Liver (tissue), 9 donors: ENCODE data around the gene PLXNB2. TPM values are rescaled to one million over a fixed set of nuclear protein-coding genes. Genes with fewer than 3 reads are reported as not detected.

Source experiments
- DNase-seq: peaks from one replicate; pipeline ENCODE4 v3.0.0-alpha.2; 2017; ENCODE audit warnings: low spot score
- H3K27ac ChIP-seq, 2 donors: one replicate each; pipeline ENCODE4 v1.7.0; 2013; ENCODE audit warnings: inconsistent platforms in 2 of 2, low read length in 2 of 2, control low read depth in 1 of 2, low read depth in 1 of 2, mild to moderate bottlenecking in 1 of 2
- H3K27me3 ChIP-seq, 4 donors: one replicate each; pipeline versions ENCODE4 v1.6.1 to v1.7.0; 2013; ENCODE audit warnings: low read length in 3 of 4, inconsistent platforms in 1 of 4, mild to moderate bottlenecking in 1 of 4, moderate library complexity in 1 of 4; ENCODE audit not compliant: control insufficient read depth in 4 of 4, insufficient read depth in 4 of 4
- H3K36me3 ChIP-seq, 4 donors: one replicate each; pipeline versions ENCODE4 v1.6.1 to v1.7.0; 2013; ENCODE audit warnings: low read length in 3 of 4, mild to moderate bottlenecking in 3 of 4, low read depth in 1 of 4, moderate library complexity in 1 of 4; ENCODE audit not compliant: control insufficient read depth in 4 of 4, insufficient read depth in 3 of 4
- H3K4me1 ChIP-seq, 4 donors: one replicate each; pipeline versions ENCODE4 v1.6.1 to v1.7.0; 2013; ENCODE audit warnings: low read length in 3 of 4, mild to moderate bottlenecking in 3 of 4, moderate library complexity in 1 of 4; ENCODE audit not compliant: control insufficient read depth in 4 of 4, insufficient read depth in 4 of 4
- H3K4me3 ChIP-seq, 3 donors: one replicate each; pipeline versions ENCODE4 v1.6.1 to v1.7.0; 2013; ENCODE audit warnings: low read length in 3 of 3, control low read depth in 1 of 3, low read depth in 1 of 3, mild to moderate bottlenecking in 1 of 3
- H3K9ac ChIP-seq, 2 donors: one replicate each; pipeline ENCODE4 v1.7.0; 2013; ENCODE audit warnings: low read length in 2 of 2, mild to moderate bottlenecking in 2 of 2, moderate library complexity in 2 of 2, control low read depth in 1 of 2, low read depth in 1 of 2
- H3K9me3 ChIP-seq, 4 donors: one replicate each; pipeline versions ENCODE4 v1.6.1 to v1.7.0; 2013; ENCODE audit warnings: low read length in 3 of 4; ENCODE audit not compliant: control insufficient read depth in 4 of 4
- ATF3 ChIP-seq: IDR thresholded peaks from 2 replicates; pipeline ENCODE4 v1.6.1; 2016; ENCODE audit warnings: antibody characterized with exemption
- EGR1 ChIP-seq, 2 donors: IDR thresholded peaks; 2 replicates each; pipeline ENCODE4 v1.6.1; 2016 to 2018; ENCODE audit warnings: antibody characterized with exemption in 2 of 2, low read depth in 2 of 2
- FOXA1 ChIP-seq: IDR thresholded peaks from 2 replicates; pipeline ENCODE4 v1.6.1; 2016; ENCODE audit warnings: antibody characterized with exemption
- FOXA2 ChIP-seq: IDR thresholded peaks from 2 replicates; pipeline ENCODE4 v1.6.1; 2016; ENCODE audit warnings: antibody characterized with exemption
- GABPA ChIP-seq, 2 donors: IDR thresholded peaks in 1 of 2; conservative IDR thresholded peaks in 1 of 2; 2 replicates each; pipeline ENCODE4 v1.6.1; 2016; ENCODE audit warnings: antibody characterized with exemption in 2 of 2, mild to moderate bottlenecking in 1 of 2, moderate library complexity in 1 of 2
- HNF4A ChIP-seq, 2 donors: conservative IDR thresholded peaks; 2 replicates each; pipeline ENCODE4 v1.6.1; 2016; ENCODE audit warnings: antibody characterized with exemption in 2 of 2, mild to moderate bottlenecking in 2 of 2
- HNF4G ChIP-seq: IDR thresholded peaks from 2 replicates; pipeline ENCODE4 v1.6.1; 2016; ENCODE audit warnings: antibody characterized with exemption
- NR2F2 ChIP-seq: IDR thresholded peaks from 2 replicates; pipeline ENCODE4 v1.6.1; 2016; ENCODE audit warnings: antibody characterized with exemption
- SP1 ChIP-seq: IDR thresholded peaks from 2 replicates; pipeline ENCODE4 v1.6.1; 2018; ENCODE audit warnings: antibody characterized with exemption, mild to moderate bottlenecking
- TAF1 ChIP-seq: conservative IDR thresholded peaks from 2 replicates; pipeline ENCODE4 v1.6.1; 2016; ENCODE audit warnings: antibody characterized with exemption, mild to moderate bottlenecking
- YY1 ChIP-seq: IDR thresholded peaks from 2 replicates; pipeline ENCODE4 v1.6.1; 2016; ENCODE audit warnings: antibody characterized with exemption, mild to moderate bottlenecking
- ZBTB33 ChIP-seq: IDR thresholded peaks from 2 replicates; pipeline ENCODE4 v1.6.1; 2016; ENCODE audit warnings: antibody characterized with exemption
- WGBS: extraction: QIAGEN DNeasy Blood & Tissue Kit; methylation state at CpG from one replicate; pipeline ENCODE4 v1.1.7; 2013; 5-methylcytosine and 5-hydroxymethylcytosine counted together
- polyA plus RNA-seq, 2 donors: library from polyadenylated mRNA; stranded (reverse) in 1 of 2; unstranded in 1 of 2; fragments of 200-250 nt in 1 of 2; fragments of >200 nt in 1 of 2; fragmentation: Nextera tagmentation in 1 of 2; extraction: Ambion mirVana in 1 of 2; gene quantifications; one replicate each; pipeline versions ENCODE4 v1.2.1 to v1.2.3, GENCODE V29; 2013 to 2015
- total RNA-seq, 2 donors: library from RNA; depleted of rRNA; stranded (reverse); fragments of >200 nt; gene quantifications; one replicate each; pipeline ENCODE4 v1.2.3, GENCODE V29; 2014
- TF ChIP-seq, protein P1 (sequence below): IDR thresholded peaks from 2 replicates; pipeline ENCODE4 v1.6.1; 2016; ENCODE audit warnings: antibody characterized with exemption, mild to moderate bottlenecking
- TF ChIP-seq, protein P2 (sequence below): IDR thresholded peaks from 2 replicates; pipeline ENCODE4 v1.6.1; 2016; ENCODE audit warnings: antibody characterized with exemption
- donor health status: healthy.
- donor health status: healthy.
- donor health status: healthy.
- donor health status: healthy.
- donor health status: healthy.

PLXNB2 gene
- total and polyA plus RNA-seq, 4 donors, result 28.8 to 95.7 (median 73.9) TPM

DNA sequence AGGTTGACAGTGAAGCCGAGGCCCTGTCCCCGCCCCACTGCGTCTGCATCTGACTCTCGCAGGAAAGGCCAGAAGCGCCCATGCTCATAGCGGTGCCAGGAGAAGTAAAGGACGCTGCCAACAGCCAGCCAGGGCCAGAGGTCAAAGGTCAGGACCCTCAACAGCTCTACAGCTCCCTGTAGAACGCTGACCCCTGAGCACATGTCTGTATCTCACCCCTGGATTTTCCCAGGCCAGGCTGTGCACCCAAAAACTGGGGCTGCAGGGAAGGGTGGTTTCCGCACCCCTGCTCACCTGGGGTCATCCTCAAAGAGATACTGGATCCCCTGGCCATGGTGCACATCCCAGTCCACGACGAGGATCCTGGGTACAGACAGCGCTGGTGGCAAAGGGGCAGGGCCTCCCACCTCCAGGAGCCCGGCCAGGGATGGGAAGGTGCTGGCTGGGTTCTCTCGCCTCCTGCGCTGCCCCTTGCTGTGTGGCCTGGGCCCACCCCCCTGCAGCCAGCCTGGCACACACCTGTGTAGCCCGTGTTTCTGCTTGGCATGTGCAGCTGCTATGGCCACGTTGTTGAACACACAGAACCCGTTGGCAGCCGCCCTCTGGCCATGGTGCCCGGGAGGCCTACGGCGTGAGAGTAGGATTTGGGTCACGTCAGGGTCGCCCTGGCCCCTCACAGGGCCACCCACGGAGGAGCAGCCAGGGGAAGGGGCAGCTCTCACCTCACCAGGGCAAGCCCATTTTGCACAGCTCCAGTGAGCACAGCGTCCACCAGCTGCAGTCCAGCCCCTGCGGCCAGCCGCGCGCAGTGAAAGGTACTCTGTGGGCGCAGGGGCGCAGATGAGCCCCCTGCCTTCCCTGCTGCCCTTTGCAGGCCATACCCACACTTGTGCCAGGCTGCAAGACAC is 57.9 kb downstream of the PLXNB2 start:
- no peak overlapping the region for H3K27ac ChIP-seq
- H3K4me1 ChIP-seq, result peaks cover 10 to 53% (median 35%) of the 10 kb centered on the region in 4 donors
- no peak overlapping the region for H3K4me3 ChIP-seq
- H3K9ac ChIP-seq, result no peak overlapping the region
- peaks cover 0 to 4% (median 2%) of the 10 kb centered on the region in 4 donors for H3K36me3 ChIP-seq
- no peak for DNase-seq
- 86% methylated on average over 32 of the region's 32 CpGs for WGBS
- H3K27me3 ChIP-seq, result no peaks in the 10 kb centered on the region
- no peaks in the 10 kb centered on the region for H3K9me3 ChIP-seq
- TF ChIP-seq, protein P1, sequence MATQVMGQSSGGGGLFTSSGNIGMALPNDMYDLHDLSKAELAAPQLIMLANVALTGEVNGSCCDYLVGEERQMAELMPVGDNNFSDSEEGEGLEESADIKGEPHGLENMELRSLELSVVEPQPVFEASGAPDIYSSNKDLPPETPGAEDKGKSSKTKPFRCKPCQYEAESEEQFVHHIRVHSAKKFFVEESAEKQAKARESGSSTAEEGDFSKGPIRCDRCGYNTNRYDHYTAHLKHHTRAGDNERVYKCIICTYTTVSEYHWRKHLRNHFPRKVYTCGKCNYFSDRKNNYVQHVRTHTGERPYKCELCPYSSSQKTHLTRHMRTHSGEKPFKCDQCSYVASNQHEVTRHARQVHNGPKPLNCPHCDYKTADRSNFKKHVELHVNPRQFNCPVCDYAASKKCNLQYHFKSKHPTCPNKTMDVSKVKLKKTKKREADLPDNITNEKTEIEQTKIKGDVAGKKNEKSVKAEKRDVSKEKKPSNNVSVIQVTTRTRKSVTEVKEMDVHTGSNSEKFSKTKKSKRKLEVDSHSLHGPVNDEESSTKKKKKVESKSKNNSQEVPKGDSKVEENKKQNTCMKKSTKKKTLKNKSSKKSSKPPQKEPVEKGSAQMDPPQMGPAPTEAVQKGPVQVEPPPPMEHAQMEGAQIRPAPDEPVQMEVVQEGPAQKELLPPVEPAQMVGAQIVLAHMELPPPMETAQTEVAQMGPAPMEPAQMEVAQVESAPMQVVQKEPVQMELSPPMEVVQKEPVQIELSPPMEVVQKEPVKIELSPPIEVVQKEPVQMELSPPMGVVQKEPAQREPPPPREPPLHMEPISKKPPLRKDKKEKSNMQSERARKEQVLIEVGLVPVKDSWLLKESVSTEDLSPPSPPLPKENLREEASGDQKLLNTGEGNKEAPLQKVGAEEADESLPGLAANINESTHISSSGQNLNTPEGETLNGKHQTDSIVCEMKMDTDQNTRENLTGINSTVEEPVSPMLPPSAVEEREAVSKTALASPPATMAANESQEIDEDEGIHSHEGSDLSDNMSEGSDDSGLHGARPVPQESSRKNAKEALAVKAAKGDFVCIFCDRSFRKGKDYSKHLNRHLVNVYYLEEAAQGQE, result no peak
- TF ChIP-seq ATF3 (no peak), ZBTB33 (no peak), TAF1 (no peak), YY1 (no peak), HNF4G (no peak), HNF4A (conservative IDR thresholded peaks at IDR 0.05) (no peak), FOXA1 (no peak), NR2F2 (no peak), SP1 (no peak)

DNA sequence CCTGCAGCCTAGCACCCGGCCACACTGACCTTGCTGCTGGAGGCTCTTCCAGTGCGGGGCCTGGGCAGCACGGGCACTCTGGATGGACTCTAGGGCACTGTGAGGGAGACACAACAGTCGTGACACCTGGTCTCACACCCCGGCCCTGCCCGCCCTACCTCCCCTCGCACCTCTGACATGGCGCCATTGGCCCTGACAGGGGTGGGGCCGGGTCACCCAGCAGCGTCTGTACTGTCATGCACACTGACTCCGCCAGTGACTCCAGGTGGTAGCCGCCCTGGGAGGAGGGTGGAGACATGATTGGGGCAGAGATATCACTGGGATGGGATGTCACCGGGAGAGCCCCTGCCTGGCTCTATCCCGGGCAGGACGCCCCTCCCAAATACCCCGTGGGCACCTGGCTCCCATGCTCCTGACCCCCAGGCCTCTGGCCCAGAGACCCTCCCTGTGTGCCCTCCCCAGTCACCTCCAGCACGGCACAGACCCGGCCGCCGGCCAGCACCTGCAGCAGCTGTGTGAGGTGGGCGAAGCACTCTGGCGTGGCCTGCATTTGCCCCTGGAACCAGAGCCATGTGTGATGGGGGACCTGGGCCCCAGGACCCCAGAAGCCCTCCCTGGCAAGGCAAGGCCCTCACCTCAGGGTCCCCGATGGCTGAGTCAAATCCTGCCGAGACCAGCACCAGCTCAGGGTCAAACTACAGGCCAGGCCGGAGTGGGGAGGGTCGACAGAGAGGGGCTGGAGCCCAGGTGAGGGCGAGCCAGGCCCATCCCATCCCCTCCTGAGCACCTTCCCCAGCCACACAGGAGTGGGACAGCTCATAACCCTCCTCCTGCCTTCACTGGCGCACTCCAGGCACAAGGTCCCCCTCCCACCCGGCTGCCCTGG is 59.0 kb downstream of the PLXNB2 start:
- peaks cover 0 to 4% (median 2%) of the 10 kb centered on the region in 4 donors for H3K36me3 ChIP-seq
- H3K27me3 ChIP-seq, result no peaks in the 10 kb centered on the region
- no peak overlapping the region for H3K4me3 ChIP-seq
- H3K9me3 ChIP-seq, result no peaks in the 10 kb centered on the region
- no peak overlapping the region for H3K9ac ChIP-seq
- 90% methylated on average over 29 of the region's 29 CpGs for WGBS
- H3K27ac ChIP-seq, result no peak overlapping the region
- TF ChIP-seq, protein P1, result no peak
- TF ChIP-seq EGR1 (IDR thresholded peaks at IDR 0.05; ENCODE audit: low read depth in 2 of 2) (no peak), HNF4A (conservative IDR thresholded peaks at IDR 0.05) (no peak), FOXA2 (no peak), SP1 (no peak), FOXA1 (no peak), GABPA (IDR thresholded peaks at IDR 0.05 in 1 of 2, conservative IDR thresholded peaks at IDR 0.05 in 1 of 2) (no peak), ZBTB33 (no peak), ATF3 (no peak)
- TF ChIP-seq, protein P2, sequence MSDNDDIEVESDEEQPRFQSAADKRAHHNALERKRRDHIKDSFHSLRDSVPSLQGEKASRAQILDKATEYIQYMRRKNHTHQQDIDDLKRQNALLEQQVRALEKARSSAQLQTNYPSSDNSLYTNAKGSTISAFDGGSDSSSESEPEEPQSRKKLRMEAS, result no peak
- H3K4me1 ChIP-seq, result peaks cover 10 to 63% (median 43%) of the 10 kb centered on the region in 4 donors
- DNase-seq, result no peak
